ENCODE results near the gene KRTAP10-7.

KRTAP10-7 gene

GRCh38 chr21:44583800-44584147, 16.6 kb upstream of the KRTAP10-7 start:
- Histone ChIP-seq H3K27me3 (ENCODE audit: control insufficient read depth, low read length) (no peaks in the 10 kb centered on the region), H3F3A (ENCODE audit: control insufficient read depth, insufficient read depth) (no peaks in the 10 kb centered on the region), H3K36me3 (ENCODE audit: control insufficient read depth, low read length) (no peaks in the 10 kb centered on the region), H3K4me3 (ENCODE audit: low read length) (no peak overlapping the region), H3K79me2 (ENCODE audit: control insufficient read depth, low read length) (no peaks in the 10 kb centered on the region), H3K9me3 (ENCODE audit: control insufficient read depth, insufficient read depth, low read length) (peaks cover 10% of the 10 kb centered on the region; the same call in 1 of the 2 replicates), H3K4me2 (ENCODE audit: low read length) (no peak overlapping the region), H4K20me1 (ENCODE audit: control insufficient read depth, insufficient read depth, low read depth, low read length) (no peaks in the 10 kb centered on the region), H3K4me1 (ENCODE audit: control insufficient read depth, low read length) (no peaks in the 10 kb centered on the region), H3K27ac (ENCODE audit: low read depth, low read length) (no peak overlapping the region), H3K9me2 (replicated peaks; ENCODE audit: control insufficient read depth, low read length) (no peaks in the 10 kb centered on the region)
- TF ChIP-seq EZH2phosphoT487 (IDR thresholded peaks at IDR 0.05; ENCODE audit: borderline replicate concordance, low read length) (no peak), CTCF (IDR thresholded peaks at IDR 0.05; ENCODE audit: low read depth, low read length, poor library complexity, severe bottlenecking) (no peak)

- no peaks in the 10 kb centered on the region for H3K79me2 ChIP-seq (ENCODE audit: control insufficient read depth, low read length)
- H3K27me3 ChIP-seq (ENCODE audit: control insufficient read depth, low read length): no peaks in the 10 kb centered on the region
- H3F3A ChIP-seq (ENCODE audit: control insufficient read depth, insufficient read depth): no peaks in the 10 kb centered on the region
- no peaks in the 10 kb centered on the region for H4K20me1 ChIP-seq (ENCODE audit: control insufficient read depth, insufficient read depth, low read depth, low read length)
- H3K9me2 ChIP-seq (replicated peaks; ENCODE audit: control insufficient read depth, low read length): no peaks in the 10 kb centered on the region
- no peaks in the 10 kb centered on the region for H3K4me1 ChIP-seq (ENCODE audit: control insufficient read depth, low read length)
- H3K36me3 ChIP-seq (ENCODE audit: control insufficient read depth, low read length): no peaks in the 10 kb centered on the region
- TF ChIP-seq EZH2phosphoT487 (IDR thresholded peaks at IDR 0.05; ENCODE audit: borderline replicate concordance, low read length) (no peak), CTCF (IDR thresholded peaks at IDR 0.05; ENCODE audit: low read depth, low read length, poor library complexity, severe bottlenecking) (no peak)
- no peak overlapping the region for H3K4me2 ChIP-seq (ENCODE audit: low read length)
- H3K27ac ChIP-seq (ENCODE audit: low read depth, low read length): no peak overlapping the region
- peaks cover 10% of the 10 kb centered on the region; the same call in 1 of the 2 replicates for H3K9me3 ChIP-seq (ENCODE audit: control insufficient read depth, insufficient read depth, low read length)
- H3K4me3 ChIP-seq (ENCODE audit: low read length): no peak overlapping the region
Measured at GRCh38 chr21:44585892-44586291, 14.5 kb upstream of the KRTAP10-7 start.

GRCh38 chr21:44589094-44589493, 11.3 kb upstream of the KRTAP10-7 start:
- no peaks in the 10 kb centered on the region for H3K27me3 ChIP-seq (ENCODE audit: control insufficient read depth, low read length)
- H3K4me2 ChIP-seq (ENCODE audit: low read length): no peak overlapping the region
- H3F3A ChIP-seq (ENCODE audit: control insufficient read depth, insufficient read depth): no peaks in the 10 kb centered on the region
- H3K9me2 ChIP-seq (replicated peaks; ENCODE audit: control insufficient read depth, low read length): no peaks in the 10 kb centered on the region
- no peak overlapping the region for H3K4me3 ChIP-seq (ENCODE audit: low read length)
- H3K4me1 ChIP-seq (ENCODE audit: control insufficient read depth, low read length): no peaks in the 10 kb centered on the region
- H3K36me3 ChIP-seq (ENCODE audit: control insufficient read depth, low read length): no peaks in the 10 kb centered on the region
- no peak for TF ChIP-seq EZH2phosphoT487 (IDR thresholded peaks at IDR 0.05; ENCODE audit: borderline replicate concordance, low read length)
- no peak for TF ChIP-seq CTCF (IDR thresholded peaks at IDR 0.05; ENCODE audit: low read depth, low read length, poor library complexity, severe bottlenecking)
- H4K20me1 ChIP-seq (ENCODE audit: control insufficient read depth, insufficient read depth, low read depth, low read length): no peaks in the 10 kb centered on the region
- no peaks in the 10 kb centered on the region for H3K79me2 ChIP-seq (ENCODE audit: control insufficient read depth, low read length)
- H3K9me3 ChIP-seq (ENCODE audit: control insufficient read depth, insufficient read depth, low read length): no peaks in the 10 kb centered on the region
- no peak overlapping the region for H3K27ac ChIP-seq (ENCODE audit: low read depth, low read length)
